Tongue (tissue), 2 donors: ENCODE measurements around the gene POMC. TPM values are rescaled to one million over a fixed set of nuclear protein-coding genes. Genes with fewer than 3 reads are reported as not detected.
"Not testable (repeated sequence)": the region's sequence is repeated elsewhere in the genome, so short reads cannot be mapped to it uniquely, and the experiment has no call there.

Experiments used
- DNase-seq: peaks from one replicate; pipeline ENCODE4 v3.0.0-alpha.2; 2015
- total RNA-seq: library from RNA; depleted of rRNA; stranded (reverse); fragments of >200 nt; gene quantifications from one replicate; pipeline ENCODE4 v1.2.3, GENCODE V29; 2014

Gene POMC
- total RNA-seq, 1 donor from 2014 or later: 7.7 TPM

GRCh38 chr2:25132299-25132635 lies 36.1 kb downstream of the POMC start:
- DNase-seq: no peak

- DNase-seq: peak; percentile 26
Observed at GRCh38 chr2:25131567-25132298, 36.6 kb downstream of the POMC start.

- no peak for DNase-seq
Observed at GRCh38 chr2:25131253-25131566, 37.2 kb downstream of the POMC start.

- DNase-seq: no peak
Observed at GRCh38 chr2:25129901-25130520, 38.4 kb downstream of the POMC start.

- no peak for DNase-seq
Observed at GRCh38 chr2:25127646-25128045, 40.7 kb downstream of the POMC start.

- DNase-seq: not testable (repeated sequence)
Observed at GRCh38 chr2:25127071-25127470, 41.3 kb downstream of the POMC start.

GRCh38 chr2:25125976-25126375 lies 42.4 kb downstream of the POMC start:
- no peak for DNase-seq

GRCh38 chr2:25125189-25125588 lies 43.2 kb downstream of the POMC start:
- DNase-seq: no peak

GRCh38 chr2:25123682-25124081 lies 44.7 kb downstream of the POMC start:
- no peak for DNase-seq

- no peak for DNase-seq
Observed at GRCh38 chr2:25122367-25122766, 46.0 kb downstream of the POMC start.

- DNase-seq: no peak
Observed at GRCh38 chr2:25119263-25119662, 49.1 kb downstream of the POMC start.

- DNase-seq: no peak
Observed at GRCh38 chr2:25116956-25117355, 51.4 kb downstream of the POMC start.

- DNase-seq: no peak
Observed at GRCh38 chr2:25115902-25116301, 52.5 kb downstream of the POMC start.

- no peak for DNase-seq
Observed at GRCh38 chr2:25115249-25115883, 53.0 kb downstream of the POMC start.

GRCh38 chr2:25112113-25112512 lies 56.3 kb downstream of the POMC start:
- no peak for DNase-seq

Other genes starting within 250 kb of the POMC start
- 27.1 TPM for gene ADCY3, start 248.3 kb downstream of the POMC start, total RNA-seq
- 11.5 TPM for gene DNAJC27, start 196.6 kb downstream of the POMC start, total RNA-seq
- 6.1 TPM for gene EFR3B, start 126.5 kb downstream of the POMC start, total RNA-seq
- 83.9 TPM for gene DNMT3A, start 173.3 kb upstream of the POMC start, total RNA-seq